Measurements from ENCODE around the gene TRIM65. TPM values are rescaled to one million over a fixed set of nuclear protein-coding genes. Genes with fewer than 3 reads are reported as not detected.

Gene TRIM65
- total and polyA plus RNA-seq, 2 of the 13 experiments (the other 11 are each of a cell fraction or from before 2014, with no cell fraction given): 10.3 to 22.4 TPM

DNA sequence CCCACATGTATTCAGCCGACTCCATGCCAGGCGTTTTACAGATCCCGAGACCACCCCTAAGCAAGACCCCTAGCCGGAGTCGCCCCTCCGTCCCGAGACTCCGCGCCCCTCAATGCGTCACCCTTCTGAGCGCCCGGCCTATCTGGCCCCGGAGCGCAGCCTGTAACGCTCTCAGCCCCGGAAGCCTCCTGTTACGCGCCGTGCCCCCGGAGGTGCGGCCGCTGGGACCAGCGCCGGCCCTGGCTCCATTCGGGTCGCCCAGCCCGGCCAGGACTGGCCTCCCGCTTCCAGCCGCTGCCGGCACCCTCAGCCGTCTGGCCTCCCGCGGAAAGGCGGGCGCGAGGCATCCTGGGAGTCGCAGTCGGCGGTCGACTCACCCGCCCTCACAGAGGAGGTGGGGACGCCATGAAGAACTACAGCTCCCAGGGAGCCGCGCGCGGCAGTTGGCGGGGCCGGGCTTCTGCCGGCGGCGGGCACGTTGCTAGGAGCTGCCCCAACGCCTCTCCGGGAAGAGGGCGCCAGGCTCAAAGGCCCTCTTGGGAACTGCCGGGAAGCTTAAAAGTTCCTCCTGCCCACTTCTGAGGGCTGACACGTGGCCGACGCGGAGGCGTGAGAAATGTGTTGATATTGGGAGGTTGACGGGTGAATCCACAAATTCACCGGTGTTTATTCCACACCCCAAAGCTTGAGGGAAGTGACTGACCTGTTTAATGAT lies 44.1 kb upstream of the TRIM65 start, which contains the start of gene FBF1 (continued):
- TF ChIP-seq, protein P1, sequence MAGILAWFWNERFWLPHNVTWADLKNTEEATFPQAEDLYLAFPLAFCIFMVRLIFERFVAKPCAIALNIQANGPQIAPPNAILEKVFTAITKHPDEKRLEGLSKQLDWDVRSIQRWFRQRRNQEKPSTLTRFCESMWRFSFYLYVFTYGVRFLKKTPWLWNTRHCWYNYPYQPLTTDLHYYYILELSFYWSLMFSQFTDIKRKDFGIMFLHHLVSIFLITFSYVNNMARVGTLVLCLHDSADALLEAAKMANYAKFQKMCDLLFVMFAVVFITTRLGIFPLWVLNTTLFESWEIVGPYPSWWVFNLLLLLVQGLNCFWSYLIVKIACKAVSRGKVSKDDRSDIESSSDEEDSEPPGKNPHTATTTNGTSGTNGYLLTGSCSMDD (CRISPR knock-in tag; IDR thresholded peaks at IDR 0.05): peak; percentile 31; the same call in 1 of the 2 replicates
- TF ChIP-seq PAX8 (CRISPR knock-in tag; IDR thresholded peaks at IDR 0.05; ENCODE audit: borderline replicate concordance) (0 out of 2 replicates have a peak, but pooled peaks have one; percentile 88), ZKSCAN5 (CRISPR knock-in tag; IDR thresholded peaks at IDR 0.05) (no peak), PAWR (CRISPR knock-in tag; IDR thresholded peaks at IDR 0.05; ENCODE audit: borderline replicate concordance) (peak; percentile 78; the same call in 1 of the 2 replicates), SUZ12 (IDR thresholded peaks at IDR 0.05; ENCODE audit: low read depth, low read length) (peak; percentile 94), KAT2B (IDR thresholded peaks at IDR 0.05; ENCODE audit: borderline replicate concordance, low read depth, low read length) (no peak), ZNF431 (CRISPR knock-in tag; IDR thresholded peaks at IDR 0.05; ENCODE audit: borderline replicate concordance, low read depth) (peak; percentile 18; the same call in 1 of the 2 replicates), ZNF782 (CRISPR knock-in tag; IDR thresholded peaks at IDR 0.05; ENCODE audit: borderline replicate concordance) (0 out of 2 replicates have a peak, but pooled peaks have one; percentile 56), ZSCAN22 (CRISPR knock-in tag; IDR thresholded peaks at IDR 0.05) (no peak), TMF1 (CRISPR knock-in tag; IDR thresholded peaks at IDR 0.05; ENCODE audit: low read depth) (peak; percentile 71; the same call in 1 of the 2 replicates), HES4 (CRISPR knock-in tag; IDR thresholded peaks at IDR 0.05; ENCODE audit: borderline replicate concordance) (peak; percentile 85), SRY (CRISPR knock-in tag; IDR thresholded peaks at IDR 0.05) (peak; percentile 68; the same call in 1 of the 2 replicates), SKI (IDR thresholded peaks at IDR 0.05; ENCODE audit: partially characterized antibody) (peak; percentile 98), ARNT2 (CRISPR knock-in tag; IDR thresholded peaks at IDR 0.05; ENCODE audit: low read depth) (peak; percentile 95), ZNF296 (CRISPR knock-in tag; conservative IDR thresholded peaks at IDR 0.05) (no peak)
- TF ChIP-seq, protein P2, sequence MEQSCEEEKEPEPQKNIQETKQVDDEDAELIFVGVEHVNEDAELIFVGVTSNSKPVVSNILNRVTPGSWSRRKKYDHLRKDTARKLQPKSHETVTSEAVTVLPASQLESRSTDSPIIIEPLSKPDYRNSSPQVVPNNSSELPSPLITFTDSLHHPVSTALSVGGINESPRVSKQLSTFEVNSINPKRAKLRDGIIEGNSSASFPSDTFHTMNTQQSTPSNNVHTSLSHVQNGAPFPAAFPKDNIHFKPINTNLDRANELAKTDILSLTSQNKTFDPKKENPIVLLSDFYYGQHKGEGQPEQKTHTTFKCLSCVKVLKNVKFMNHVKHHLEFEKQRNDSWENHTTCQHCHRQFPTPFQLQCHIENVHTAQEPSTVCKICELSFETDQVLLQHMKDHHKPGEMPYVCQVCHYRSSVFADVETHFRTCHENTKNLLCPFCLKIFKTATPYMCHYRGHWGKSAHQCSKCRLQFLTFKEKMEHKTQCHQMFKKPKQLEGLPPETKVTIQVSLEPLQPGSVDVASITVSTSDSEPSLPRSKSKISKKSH (CRISPR knock-in tag; IDR thresholded peaks at IDR 0.05; ENCODE audit: borderline replicate concordance): peak; percentile 84; the same call in 1 of the 2 replicates
- TF ChIP-seq, protein P3, sequence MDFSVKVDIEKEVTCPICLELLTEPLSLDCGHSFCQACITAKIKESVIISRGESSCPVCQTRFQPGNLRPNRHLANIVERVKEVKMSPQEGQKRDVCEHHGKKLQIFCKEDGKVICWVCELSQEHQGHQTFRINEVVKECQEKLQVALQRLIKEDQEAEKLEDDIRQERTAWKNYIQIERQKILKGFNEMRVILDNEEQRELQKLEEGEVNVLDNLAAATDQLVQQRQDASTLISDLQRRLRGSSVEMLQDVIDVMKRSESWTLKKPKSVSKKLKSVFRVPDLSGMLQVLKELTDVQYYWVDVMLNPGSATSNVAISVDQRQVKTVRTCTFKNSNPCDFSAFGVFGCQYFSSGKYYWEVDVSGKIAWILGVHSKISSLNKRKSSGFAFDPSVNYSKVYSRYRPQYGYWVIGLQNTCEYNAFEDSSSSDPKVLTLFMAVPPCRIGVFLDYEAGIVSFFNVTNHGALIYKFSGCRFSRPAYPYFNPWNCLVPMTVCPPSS (IDR thresholded peaks at IDR 0.05): no peak
- TF ChIP-seq, protein P4, sequence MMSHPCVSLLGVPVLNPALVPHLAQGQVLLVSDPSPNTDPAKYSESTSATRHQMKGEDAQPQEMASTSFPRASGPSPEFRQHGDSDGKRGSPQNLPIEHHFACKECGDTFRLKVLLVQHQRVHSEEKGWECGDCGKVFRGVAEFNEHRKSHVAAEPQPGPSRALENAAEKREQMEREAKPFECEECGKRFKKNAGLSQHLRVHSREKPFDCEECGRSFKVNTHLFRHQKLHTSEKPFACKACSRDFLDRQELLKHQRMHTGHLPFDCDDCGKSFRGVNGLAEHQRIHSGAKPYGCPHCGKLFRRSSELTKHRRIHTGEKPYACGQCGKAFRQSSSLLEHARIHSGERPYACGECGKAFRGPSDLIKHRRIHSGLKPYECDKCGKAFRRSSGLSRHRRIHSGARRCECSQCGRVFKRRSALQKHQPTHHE (CRISPR knock-in tag; IDR thresholded peaks at IDR 0.05; ENCODE audit: borderline replicate concordance): peak; percentile 94; the same call in 1 of the 2 replicates
- TF ChIP-seq, protein P5, sequence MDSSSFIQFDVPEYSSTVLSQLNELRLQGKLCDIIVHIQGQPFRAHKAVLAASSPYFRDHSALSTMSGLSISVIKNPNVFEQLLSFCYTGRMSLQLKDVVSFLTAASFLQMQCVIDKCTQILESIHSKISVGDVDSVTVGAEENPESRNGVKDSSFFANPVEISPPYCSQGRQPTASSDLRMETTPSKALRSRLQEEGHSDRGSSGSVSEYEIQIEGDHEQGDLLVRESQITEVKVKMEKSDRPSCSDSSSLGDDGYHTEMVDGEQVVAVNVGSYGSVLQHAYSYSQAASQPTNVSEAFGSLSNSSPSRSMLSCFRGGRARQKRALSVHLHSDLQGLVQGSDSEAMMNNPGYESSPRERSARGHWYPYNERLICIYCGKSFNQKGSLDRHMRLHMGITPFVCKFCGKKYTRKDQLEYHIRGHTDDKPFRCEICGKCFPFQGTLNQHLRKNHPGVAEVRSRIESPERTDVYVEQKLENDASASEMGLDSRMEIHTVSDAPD (CRISPR knock-in tag; IDR thresholded peaks at IDR 0.05): no peak; the same call in 1 of the 2 replicates
- TF ChIP-seq, protein P6, sequence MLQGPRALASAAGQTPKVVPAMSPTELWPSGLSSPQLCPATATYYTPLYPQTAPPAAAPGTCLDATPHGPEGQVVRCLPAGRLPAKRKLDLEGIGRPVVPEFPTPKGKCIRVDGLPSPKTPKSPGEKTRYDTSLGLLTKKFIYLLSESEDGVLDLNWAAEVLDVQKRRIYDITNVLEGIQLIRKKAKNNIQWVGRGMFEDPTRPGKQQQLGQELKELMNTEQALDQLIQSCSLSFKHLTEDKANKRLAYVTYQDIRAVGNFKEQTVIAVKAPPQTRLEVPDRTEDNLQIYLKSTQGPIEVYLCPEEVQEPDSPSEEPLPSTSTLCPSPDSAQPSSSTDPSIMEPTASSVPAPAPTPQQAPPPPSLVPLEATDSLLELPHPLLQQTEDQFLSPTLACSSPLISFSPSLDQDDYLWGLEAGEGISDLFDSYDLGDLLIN (CRISPR knock-in tag; IDR thresholded peaks at IDR 0.05; ENCODE audit: borderline replicate concordance): peak; percentile 90

All from HepG2 (cell line).